HEK293 (cell line): Measurements from ENCODE around the gene EIF3L.

ENCODE experiments used
- CTCF ChIP-seq: fragments of 450-650 bp; formaldehyde crosslinking; IDR thresholded peaks from 2 replicates; pipeline ENCODE4 v1.5.1; 2016; ENCODE audit warnings: missing biosample characterization, missing genetic modification characterization
- ZNF404 ChIP-seq: fragments of 450-650 bp; formaldehyde crosslinking; IDR thresholded peaks from 2 replicates; pipeline ENCODE4 v1.5.1; 2017; ENCODE audit warnings: missing biosample characterization, missing genetic modification characterization
- ZSCAN30 ChIP-seq: fragments of 450-650 bp; IDR thresholded peaks from 2 replicates; pipeline ENCODE4 v1.5.1; 2018; ENCODE audit warnings: missing biosample characterization, mild to moderate bottlenecking, missing genetic modification characterization, moderate library complexity

DNA sequence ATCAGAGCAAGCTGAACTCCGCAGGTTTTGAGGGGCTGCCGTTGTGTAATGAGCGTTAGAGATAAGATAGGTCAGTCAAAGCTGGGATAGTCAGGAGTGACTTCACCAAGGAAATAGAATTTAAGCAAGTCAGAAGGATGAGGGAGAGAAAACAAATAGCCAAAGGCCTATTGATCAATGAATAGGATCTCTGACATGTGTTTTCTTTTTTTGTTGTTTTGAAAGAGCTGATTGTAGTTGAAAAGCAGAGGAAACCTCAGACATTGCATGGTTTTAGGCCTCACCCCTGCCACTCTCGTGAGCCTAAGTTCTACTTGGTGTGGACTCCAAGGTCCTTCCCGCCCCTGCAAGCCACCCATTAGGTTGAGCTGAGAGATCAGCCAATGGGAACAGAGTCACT lies 3.2 kb downstream of the EIF3L start:
- TF ChIP-seq ZNF404 (tag by site-specific recombination) (no peak), ZSCAN30 (tag by site-specific recombination) (no peak), CTCF (no peak)
